ENCODE results near the gene ARRDC3.

DNA sequence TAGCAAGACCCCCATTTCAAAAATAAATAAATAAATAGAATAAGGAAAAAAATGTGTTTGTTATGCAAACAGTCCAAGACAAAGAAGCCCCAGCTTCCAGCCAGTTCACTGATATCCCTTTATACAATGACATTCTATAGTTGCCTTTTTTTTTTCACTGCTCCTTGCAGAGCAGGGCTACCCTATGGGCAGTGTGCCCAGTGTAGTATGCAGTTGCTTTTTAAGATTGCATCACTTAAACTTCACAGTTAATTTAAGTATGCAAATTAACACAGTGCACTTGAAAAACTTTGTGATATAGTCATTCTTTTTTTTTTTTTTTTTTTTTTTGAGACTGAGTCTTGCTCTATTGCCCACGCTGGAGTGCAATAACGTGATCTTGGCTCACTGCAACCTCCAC is 40.8 kb upstream of the ARRDC3 start:
- TF ChIP-seq ZNF274 (IDR thresholded peaks at IDR 0.05; ENCODE audit: borderline replicate concordance, extremely low read depth, low read length) (no peak), TAF1 (IDR thresholded peaks at IDR 0.05; ENCODE audit: low read depth, low read length) (no peak), EP300 (IDR thresholded peaks at IDR 0.05; ENCODE audit: borderline replicate concordance in 1 of 2, low read depth in 2 of 2, low read length in 2 of 2) (no peak), POLR2A (IDR thresholded peaks at IDR 0.05; ENCODE audit: control extremely low read depth in 1 of 2, low read depth in 2 of 2, low read length in 2 of 2) (no peak)
- TF ChIP-seq, protein P1, sequence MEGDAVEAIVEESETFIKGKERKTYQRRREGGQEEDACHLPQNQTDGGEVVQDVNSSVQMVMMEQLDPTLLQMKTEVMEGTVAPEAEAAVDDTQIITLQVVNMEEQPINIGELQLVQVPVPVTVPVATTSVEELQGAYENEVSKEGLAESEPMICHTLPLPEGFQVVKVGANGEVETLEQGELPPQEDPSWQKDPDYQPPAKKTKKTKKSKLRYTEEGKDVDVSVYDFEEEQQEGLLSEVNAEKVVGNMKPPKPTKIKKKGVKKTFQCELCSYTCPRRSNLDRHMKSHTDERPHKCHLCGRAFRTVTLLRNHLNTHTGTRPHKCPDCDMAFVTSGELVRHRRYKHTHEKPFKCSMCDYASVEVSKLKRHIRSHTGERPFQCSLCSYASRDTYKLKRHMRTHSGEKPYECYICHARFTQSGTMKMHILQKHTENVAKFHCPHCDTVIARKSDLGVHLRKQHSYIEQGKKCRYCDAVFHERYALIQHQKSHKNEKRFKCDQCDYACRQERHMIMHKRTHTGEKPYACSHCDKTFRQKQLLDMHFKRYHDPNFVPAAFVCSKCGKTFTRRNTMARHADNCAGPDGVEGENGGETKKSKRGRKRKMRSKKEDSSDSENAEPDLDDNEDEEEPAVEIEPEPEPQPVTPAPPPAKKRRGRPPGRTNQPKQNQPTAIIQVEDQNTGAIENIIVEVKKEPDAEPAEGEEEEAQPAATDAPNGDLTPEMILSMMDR (IDR thresholded peaks at IDR 0.05; ENCODE audit: control extremely low read depth in 1 of 3, insufficient read depth in 1 of 3, low read depth in 1 of 3, low read length in 3 of 3): no peak
